Measurements from ENCODE around the gene DHCR24. TPM values are rescaled to one million over a fixed set of nuclear protein-coding genes. Genes with fewer than 3 reads are reported as not detected.
"Not testable (repeated sequence)": the region's sequence is repeated elsewhere in the genome, so short reads cannot be mapped to it uniquely, and the experiment has no call there.

DHCR24 gene
- total RNA-seq, 2 donors from 2014 or later: 243 to 340 TPM

DNA sequence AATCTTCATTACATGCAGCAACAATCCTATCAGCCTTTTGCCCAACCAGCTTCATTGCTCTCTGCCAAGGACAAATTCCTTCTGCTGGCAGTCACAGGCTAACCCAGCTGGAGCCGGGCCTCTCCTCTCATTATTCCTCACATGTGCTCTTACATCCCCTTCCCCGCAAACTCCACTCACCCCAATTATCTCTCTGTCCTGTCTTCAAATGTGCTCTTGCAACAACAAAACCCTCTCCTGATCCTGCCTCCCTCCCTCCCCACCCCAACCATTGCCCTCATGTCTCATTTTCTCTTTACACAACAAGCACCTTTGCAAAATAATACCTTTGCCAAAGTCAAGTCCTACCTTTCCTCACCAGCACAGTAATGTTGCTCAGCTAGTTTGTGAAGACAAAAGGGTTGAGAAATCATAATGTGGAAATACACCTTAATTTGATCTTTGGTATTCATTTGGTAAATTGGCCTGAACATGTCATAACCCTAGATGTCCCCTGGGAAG is 36.0 kb upstream of the DHCR24 start:
- Histone ChIP-seq H3K9me3 (ENCODE audit: control insufficient read depth, low read length) (peaks cover 9% of the 10 kb centered on the region), H3K9ac (ENCODE audit: extremely low read depth, low read length, poor library complexity, severe bottlenecking) (no peak overlapping the region), H3K27me3 (ENCODE audit: control insufficient read depth, insufficient read depth, low read length, poor library complexity, severe bottlenecking) (no peaks in the 10 kb centered on the region), H3K36me3 (ENCODE audit: control insufficient read depth, insufficient read depth, low read length) (no peaks in the 10 kb centered on the region), H3K4me1 (ENCODE audit: control insufficient read depth, insufficient read depth, low read length) (peaks cover 6% of the 10 kb centered on the region), H3K4me3 (ENCODE audit: low read length) (no peak overlapping the region), H3K27ac (ENCODE audit: low read depth, low read length) (no peak overlapping the region)
- no peak overlapping the region for H3K27ac Mint-ChIP-seq
- DNase-seq: no peak
- peaks cover 16% of the 10 kb centered on the region for H3K4me1 Mint-ChIP-seq
- peaks cover 11% of the 10 kb centered on the region for H3K36me3 Mint-ChIP-seq (ENCODE audit: low read depth)
- TF ChIP-seq, protein P1, sequence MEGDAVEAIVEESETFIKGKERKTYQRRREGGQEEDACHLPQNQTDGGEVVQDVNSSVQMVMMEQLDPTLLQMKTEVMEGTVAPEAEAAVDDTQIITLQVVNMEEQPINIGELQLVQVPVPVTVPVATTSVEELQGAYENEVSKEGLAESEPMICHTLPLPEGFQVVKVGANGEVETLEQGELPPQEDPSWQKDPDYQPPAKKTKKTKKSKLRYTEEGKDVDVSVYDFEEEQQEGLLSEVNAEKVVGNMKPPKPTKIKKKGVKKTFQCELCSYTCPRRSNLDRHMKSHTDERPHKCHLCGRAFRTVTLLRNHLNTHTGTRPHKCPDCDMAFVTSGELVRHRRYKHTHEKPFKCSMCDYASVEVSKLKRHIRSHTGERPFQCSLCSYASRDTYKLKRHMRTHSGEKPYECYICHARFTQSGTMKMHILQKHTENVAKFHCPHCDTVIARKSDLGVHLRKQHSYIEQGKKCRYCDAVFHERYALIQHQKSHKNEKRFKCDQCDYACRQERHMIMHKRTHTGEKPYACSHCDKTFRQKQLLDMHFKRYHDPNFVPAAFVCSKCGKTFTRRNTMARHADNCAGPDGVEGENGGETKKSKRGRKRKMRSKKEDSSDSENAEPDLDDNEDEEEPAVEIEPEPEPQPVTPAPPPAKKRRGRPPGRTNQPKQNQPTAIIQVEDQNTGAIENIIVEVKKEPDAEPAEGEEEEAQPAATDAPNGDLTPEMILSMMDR (conservative IDR thresholded peaks at IDR 0.05): no peak
- peaks cover 34% of the 10 kb centered on the region for H3K9me3 Mint-ChIP-seq
- H3K27me3 Mint-ChIP-seq (ENCODE audit: insufficient read depth): peaks cover 6% of the 10 kb centered on the region
- WGBS, 2 experiments (ENCODE audit: insufficient coverage in 1 of 2, insufficient read length in 1 of 2): 94% methylated on average over 2 of the region's 2 CpGs
- no peak overlapping the region for H3K4me3 Mint-ChIP-seq

DNA sequence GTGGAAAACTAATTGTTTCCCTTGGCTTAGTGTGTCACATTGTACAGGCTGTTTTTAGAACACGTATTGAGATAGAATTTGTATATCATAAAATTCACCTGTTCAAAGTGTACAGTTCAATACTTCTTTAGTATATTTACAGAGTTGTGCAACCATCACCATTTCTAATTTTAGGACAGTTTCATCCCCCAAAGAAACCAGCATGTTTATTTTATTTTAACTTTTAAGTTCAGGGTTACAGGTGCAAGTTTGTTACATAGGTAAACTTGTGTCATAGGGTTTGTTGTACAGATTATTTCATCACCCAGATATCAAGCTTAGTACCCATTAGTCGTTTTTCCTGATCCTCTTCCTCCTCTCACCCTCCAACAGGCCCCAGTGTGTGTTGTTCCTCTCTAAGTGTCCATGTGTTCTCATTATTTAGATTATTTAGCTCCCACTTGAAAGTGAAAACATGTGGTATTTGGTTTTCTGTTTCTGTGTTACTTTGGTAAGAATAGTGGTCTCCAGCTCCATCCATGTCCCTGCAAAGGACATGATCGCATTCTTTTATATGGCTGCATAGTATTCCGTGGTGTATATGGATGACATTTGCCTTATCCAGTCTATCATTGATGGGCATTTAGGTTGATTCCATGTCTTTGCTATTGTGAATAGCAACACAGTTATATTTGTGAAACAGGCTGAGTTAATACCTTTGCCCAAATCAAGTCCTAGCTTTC is 35.2 kb upstream of the DHCR24 start:
- H3K4me1 ChIP-seq (ENCODE audit: control insufficient read depth, insufficient read depth, low read length): peaks cover 9% of the 10 kb centered on the region
- peaks cover 6% of the 10 kb centered on the region for H3K27me3 Mint-ChIP-seq (ENCODE audit: insufficient read depth)
- no peak overlapping the region for H3K4me3 ChIP-seq (ENCODE audit: low read length)
- H3K4me1 Mint-ChIP-seq: peaks cover 19% of the 10 kb centered on the region
- peaks cover 11% of the 10 kb centered on the region for H3K36me3 Mint-ChIP-seq (ENCODE audit: low read depth)
- H3K9me3 Mint-ChIP-seq: peaks cover 34% of the 10 kb centered on the region
- H3K9ac ChIP-seq (ENCODE audit: extremely low read depth, low read length, poor library complexity, severe bottlenecking): no peak overlapping the region
- H3K27me3 ChIP-seq (ENCODE audit: control insufficient read depth, insufficient read depth, low read length, poor library complexity, severe bottlenecking): no peaks in the 10 kb centered on the region
- TF ChIP-seq, protein P1 (conservative IDR thresholded peaks at IDR 0.05): no peak
- no peak overlapping the region for H3K27ac ChIP-seq (ENCODE audit: low read depth, low read length)
- H3K36me3 ChIP-seq (ENCODE audit: control insufficient read depth, insufficient read depth, low read length): no peaks in the 10 kb centered on the region
- peaks cover 9% of the 10 kb centered on the region for H3K9me3 ChIP-seq (ENCODE audit: control insufficient read depth, low read length)
- no peak overlapping the region for H3K27ac Mint-ChIP-seq
- H3K4me3 Mint-ChIP-seq: no peak overlapping the region
- WGBS, 2 experiments (ENCODE audit: insufficient coverage in 1 of 2, insufficient read length in 1 of 2): 86 to 100% methylated on average over 2 to 4 of the region's 4 CpGs
- no peak for DNase-seq

DNA sequence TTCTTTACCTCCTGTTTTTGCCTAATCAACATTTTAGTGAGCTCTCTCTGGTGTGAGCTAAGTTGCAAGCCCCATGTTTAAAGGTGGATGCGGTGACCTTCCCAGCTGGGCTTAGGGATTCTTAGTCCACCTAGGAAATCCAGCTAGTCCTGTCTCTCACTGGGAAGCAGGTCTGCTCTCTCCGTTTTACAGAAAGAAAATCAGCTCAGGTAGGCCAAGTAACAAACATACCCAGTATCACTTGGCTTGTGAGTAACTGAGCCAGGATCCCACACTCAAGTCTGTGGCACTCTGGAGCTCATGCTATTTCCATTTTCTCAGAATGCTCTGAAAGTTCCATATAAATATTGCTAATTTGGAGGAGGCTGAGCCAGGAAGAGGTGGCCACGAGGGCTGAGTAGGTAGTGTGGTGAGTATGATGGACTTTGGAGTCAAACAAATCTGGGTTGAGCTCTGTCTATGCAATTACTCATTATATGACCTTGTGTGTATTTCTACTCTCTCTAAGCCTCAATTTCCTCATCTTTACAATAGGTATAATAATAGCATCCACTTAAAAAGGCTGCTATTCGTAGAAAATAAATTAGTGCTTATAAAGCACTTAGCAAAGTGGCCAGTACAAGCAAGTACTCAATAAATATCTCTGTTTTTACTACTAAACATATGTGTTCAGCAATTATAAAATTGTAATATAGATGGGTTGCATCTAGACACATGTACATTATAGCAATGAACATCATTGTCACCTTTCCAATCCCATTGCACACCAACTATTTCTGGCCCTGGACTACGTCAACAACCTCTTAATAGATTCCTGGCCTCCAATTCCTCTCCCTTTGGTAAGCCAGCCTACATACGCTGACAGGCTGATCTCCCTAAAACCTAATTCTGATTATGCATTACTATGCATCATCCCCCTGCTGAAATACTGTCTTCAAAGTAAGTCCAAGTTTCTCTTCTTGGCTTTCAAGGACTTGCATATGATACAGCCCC is 32.7 kb upstream of the DHCR24 start:
- Mint-ChIP-seq H3K4me3 (no peak overlapping the region), H3K36me3 (ENCODE audit: low read depth) (peaks cover 4% of the 10 kb centered on the region), H3K4me1 (peaks cover 36% of the 10 kb centered on the region), H3K27ac (no peak overlapping the region), H3K27me3 (ENCODE audit: insufficient read depth) (peaks cover 2% of the 10 kb centered on the region), H3K9me3 (peaks cover 22% of the 10 kb centered on the region)
- H3K9me3 ChIP-seq (ENCODE audit: control insufficient read depth, low read length): peaks cover 6% of the 10 kb centered on the region
- H3K4me1 ChIP-seq (ENCODE audit: control insufficient read depth, insufficient read depth, low read length): peaks cover 14% of the 10 kb centered on the region
- no peak for DNase-seq
- 95 to 100% methylated on average over 4 to 6 of the region's 6 CpGs for WGBS, 2 experiments (ENCODE audit: insufficient coverage in 1 of 2, insufficient read length in 1 of 2)
- no peak overlapping the region for H3K27ac ChIP-seq (ENCODE audit: low read depth, low read length)
- no peak overlapping the region for H3K9ac ChIP-seq (ENCODE audit: extremely low read depth, low read length, poor library complexity, severe bottlenecking)
- no peak overlapping the region for H3K4me3 ChIP-seq (ENCODE audit: low read length)
- no peaks in the 10 kb centered on the region for H3K27me3 ChIP-seq (ENCODE audit: control insufficient read depth, insufficient read depth, low read length, poor library complexity, severe bottlenecking)
- no peaks in the 10 kb centered on the region for H3K36me3 ChIP-seq (ENCODE audit: control insufficient read depth, insufficient read depth, low read length)
- TF ChIP-seq, protein P1 (conservative IDR thresholded peaks at IDR 0.05): no peak

- H3K4me3 Mint-ChIP-seq; H3K27me3 ChIP-seq (ENCODE audit: control insufficient read depth, insufficient read depth, low read length, poor library complexity, severe bottlenecking); H3K4me1 ChIP-seq (ENCODE audit: control insufficient read depth, insufficient read depth, low read length); H3K27me3 Mint-ChIP-seq (ENCODE audit: insufficient read depth); H3K4me3 ChIP-seq (ENCODE audit: low read length); H3K9me3 Mint-ChIP-seq; DNase-seq; H3K27ac Mint-ChIP-seq; H3K36me3 Mint-ChIP-seq (ENCODE audit: low read depth); H3K36me3 ChIP-seq (ENCODE audit: control insufficient read depth, insufficient read depth, low read length); H3K9ac ChIP-seq (ENCODE audit: extremely low read depth, low read length, poor library complexity, severe bottlenecking); H3K9me3 ChIP-seq (ENCODE audit: control insufficient read depth, low read length); H3K27ac ChIP-seq (ENCODE audit: low read depth, low read length): not testable (repeated sequence)
- peaks cover 13% of the 10 kb centered on the region for H3K4me1 Mint-ChIP-seq
- WGBS, 2 experiments (ENCODE audit: insufficient coverage in 1 of 2, insufficient read length in 1 of 2): 93% methylated on average over 9 to 14 of the region's 14 CpGs
Observed at GRCh38 chr1:54911076-54911475, 24.1 kb upstream of the DHCR24 start.

Measured in endodermal cell (in vitro differentiated cells).